GM06990 (cell line): ENCODE measurements around the gene HGD.

Experiments used
- DNase-seq: peaks from one replicate; pipeline ENCODE4 v3.0.0-alpha.2; 2011; ENCODE audit not compliant: insufficient read length; ENCODE audit errors: extremely low read depth
- H3K27me3 ChIP-seq: replicated peaks from 2 replicates; pipeline ENCODE4 v1.6.0; 2011; ENCODE audit warnings: low read length; ENCODE audit not compliant: control insufficient read depth, insufficient read depth
- H3K36me3 ChIP-seq: 2 replicates; pipeline ENCODE4 v1.5.1; 2011; ENCODE audit warnings: low read length; ENCODE audit not compliant: control insufficient read depth, insufficient read depth
- H3K4me3 ChIP-seq: replicated peaks from 2 replicates; pipeline ENCODE4 v1.5.1; 2011; ENCODE audit warnings: low read depth, mild to moderate bottlenecking, control low read depth, low read length
- CTCF ChIP-seq: IDR thresholded peaks from 2 replicates; pipeline ENCODE4 v1.5.1; 2011; ENCODE audit warnings: low read length, control low read depth, mild to moderate bottlenecking, inconsistent platforms; ENCODE audit not compliant: insufficient read depth, poor library complexity, severe bottlenecking

HGD gene

DNA sequence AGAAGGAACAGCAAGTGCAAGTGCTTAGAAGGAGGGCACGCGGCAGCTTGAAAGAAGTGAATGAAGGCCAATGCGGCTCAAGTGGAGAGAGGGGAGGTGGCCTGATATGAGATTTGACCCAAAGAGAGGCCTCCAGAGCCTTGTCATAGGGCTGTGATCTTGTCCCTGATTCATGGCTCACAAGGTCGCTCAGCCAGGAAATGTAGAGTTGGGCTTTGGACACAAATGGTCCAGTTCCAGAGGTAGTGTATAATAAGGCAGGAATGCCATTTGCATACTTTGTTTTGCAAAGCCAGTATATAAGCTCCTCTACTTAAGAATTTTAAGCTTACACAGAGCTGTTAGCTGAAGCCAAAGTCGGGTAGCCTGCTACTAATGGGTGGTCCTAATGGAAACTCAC, 33.7 kb downstream of the HGD start:
- Histone ChIP-seq H3K36me3 (no peaks in the 10 kb centered on the region), H3K27me3 (no peaks in the 10 kb centered on the region), H3K4me3 (no peak overlapping the region)
- no peak for DNase-seq
- no peak for TF ChIP-seq CTCF

GRCh38 chr3:120646771-120647432, 35.1 kb downstream of the HGD start:
- no peaks in the 10 kb centered on the region for H3K27me3 ChIP-seq
- no peak for TF ChIP-seq CTCF
- no peak overlapping the region for H3K4me3 ChIP-seq
- no peak for DNase-seq
- H3K36me3 ChIP-seq = no peaks in the 10 kb centered on the region

GRCh38 chr3:120645083-120645845, 36.8 kb downstream of the HGD start:
- no peaks in the 10 kb centered on the region for H3K27me3 ChIP-seq
- H3K4me3 ChIP-seq = no peak overlapping the region
- TF ChIP-seq CTCF = no peak
- no peak for DNase-seq
- no peaks in the 10 kb centered on the region for H3K36me3 ChIP-seq

- H3K36me3 ChIP-seq = no peaks in the 10 kb centered on the region
- TF ChIP-seq CTCF = no peak
- H3K4me3 ChIP-seq = no peak overlapping the region
- no peak for DNase-seq
- no peaks in the 10 kb centered on the region for H3K27me3 ChIP-seq
These were observed 39.6 kb downstream of the HGD start for GRCh38 chr3:120642368-120642948.

GRCh38 chr3:120641696-120642246, 40.3 kb downstream of the HGD start:
- H3K27me3 ChIP-seq = no peaks in the 10 kb centered on the region
- no peaks in the 10 kb centered on the region for H3K36me3 ChIP-seq
- TF ChIP-seq CTCF = no peak
- no peak overlapping the region for H3K4me3 ChIP-seq
- no peak for DNase-seq
